Measurements from ENCODE around the gene JUN. TPM values are rescaled to one million over a fixed set of nuclear protein-coding genes. Genes with fewer than 3 reads are reported as not detected.

Gene JUN
- total and polyA plus RNA-seq, 2 of the 4 experiments (the other 2 are of a cell fraction), result 46.6 to 89.1 TPM

DNA sequence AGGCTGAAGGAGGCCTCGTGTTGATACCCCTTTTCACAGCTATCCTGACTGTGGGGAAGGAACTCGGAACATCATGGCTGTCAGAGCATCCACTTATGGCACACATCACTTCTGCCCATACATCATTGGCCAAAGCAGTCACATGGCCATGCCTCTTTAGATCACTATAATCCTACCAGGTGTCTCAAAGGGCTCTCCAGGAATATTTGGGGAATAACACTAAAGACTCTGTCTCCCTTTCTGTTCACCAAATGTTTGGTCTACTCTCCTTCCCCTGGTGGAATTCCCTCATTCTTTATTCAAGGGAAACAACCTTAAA is 3.0 kb upstream of the JUN start:
- intact Hi-C loops (cut with micrococcal nuclease), result loop anchor here (5.0 to 10.0 kb wide), 2 partner anchors 290 to 648 kb away; no protein-coding TSS in a partner anchor

More for the DNA sequence above, 3.0 kb upstream of the JUN start:
- Histone ChIP-seq H3K56ac (ENCODE audit: extremely low read depth, insufficient read depth, low read length) (no peak overlapping the region), H4K8ac (ENCODE audit: low read depth in 2 of 2, low read length in 2 of 2) (peak overlapping the region in 1 of 2 experiments; percentile 36; a peak in 2 of 4 replicates), H3K27ac (ENCODE audit: insufficient read depth, low read length) (peak overlapping the region; percentile 59; the same call in 1 of the 2 replicates), H4K5ac (ENCODE audit: low read depth, low read length) (peak overlapping the region; percentile 59), H2AK5ac (ENCODE audit: low read depth, low read length) (peak overlapping the region; percentile 94; the same call in 1 of the 2 replicates), H3K4ac (ENCODE audit: low read depth, low read length) (peak overlapping the region; percentile 84), H4K20me1 (ENCODE audit: insufficient read depth, low read length) (peaks cover 20% of the 10 kb centered on the region), H3K4me2 (ENCODE audit: low read depth, low read length) (no peak overlapping the region), H4K91ac (ENCODE audit: insufficient read depth, low read depth, low read length) (peak overlapping the region; percentile 61), H2BK15ac (ENCODE audit: low read depth, low read length) (peak overlapping the region; percentile 69; the same call in 2 of the 3 replicates), H3K9me3 (ENCODE audit: control insufficient read depth, insufficient read depth, low read length) (no peaks in the 10 kb centered on the region), H3K79me1 (ENCODE audit: low read depth in 1 of 2, low read length in 2 of 2) (no peaks in the 10 kb centered on the region), H2AK9ac (replicated peaks; ENCODE audit: low read depth, low read length, poor library complexity) (peak overlapping the region; percentile 80), H3K4me3 (ENCODE audit: insufficient read depth, low read depth, low read length) (no peak overlapping the region), H3K4me1 (ENCODE audit: control insufficient read depth, insufficient read depth, low read length) (peaks cover 8% of the 10 kb centered on the region), H3K36me3 (ENCODE audit: control insufficient read depth, insufficient read depth, low read length) (peaks cover 10% of the 10 kb centered on the region), H3K18ac (ENCODE audit: low read depth, low read length) (peak overlapping the region; percentile 73; the same call in 1 of the 2 replicates), H2BK120ac (ENCODE audit: low read depth, low read length) (peak overlapping the region; percentile 76), H3K23ac (ENCODE audit: low read depth, low read length) (peak overlapping the region; percentile 62; the same call in 1 of the 2 replicates), H2BK20ac (ENCODE audit: low read depth, low read length) (peak overlapping the region; percentile 80; the same call in 1 of the 2 replicates), H3K9me1 (ENCODE audit: insufficient read depth, low read length) (peaks cover 3% of the 10 kb centered on the region; the same call in 1 of the 2 replicates), H3K14ac (replicated peaks; ENCODE audit: low read depth, low read length) (peak overlapping the region; percentile 66), H2BK5ac (ENCODE audit: low read depth, low read length, poor library complexity, severe bottlenecking) (no peak overlapping the region), H3K27me3 (ENCODE audit: control insufficient read depth, insufficient read depth, low read length) (no peaks in the 10 kb centered on the region), H2AFZ (replicated peaks; ENCODE audit: low read length, poor library complexity) (peak overlapping the region; percentile 70), H3K9ac (ENCODE audit: low read depth, low read length) (no peak overlapping the region)
- POLR2A ChIA-PET (ENCODE audit: unreplicated experiment), result no interaction called here
- in situ Hi-C loops (cut with MboI; ENCODE audit: low sequenced_read_pairs) (loop anchor here (5.0 to 25.0 kb wide), 3 partner anchors 500 to 970 kb away; partner anchors contain the start of gene FGGY), dilution Hi-C loops (cut with HindIII; ENCODE audit: low sequenced_read_pairs, unreplicated experiment) (no loop called here)
- BruUV-seq (replicated peaks), result no TSS peak
- TF ChIP-seq, protein P1, sequence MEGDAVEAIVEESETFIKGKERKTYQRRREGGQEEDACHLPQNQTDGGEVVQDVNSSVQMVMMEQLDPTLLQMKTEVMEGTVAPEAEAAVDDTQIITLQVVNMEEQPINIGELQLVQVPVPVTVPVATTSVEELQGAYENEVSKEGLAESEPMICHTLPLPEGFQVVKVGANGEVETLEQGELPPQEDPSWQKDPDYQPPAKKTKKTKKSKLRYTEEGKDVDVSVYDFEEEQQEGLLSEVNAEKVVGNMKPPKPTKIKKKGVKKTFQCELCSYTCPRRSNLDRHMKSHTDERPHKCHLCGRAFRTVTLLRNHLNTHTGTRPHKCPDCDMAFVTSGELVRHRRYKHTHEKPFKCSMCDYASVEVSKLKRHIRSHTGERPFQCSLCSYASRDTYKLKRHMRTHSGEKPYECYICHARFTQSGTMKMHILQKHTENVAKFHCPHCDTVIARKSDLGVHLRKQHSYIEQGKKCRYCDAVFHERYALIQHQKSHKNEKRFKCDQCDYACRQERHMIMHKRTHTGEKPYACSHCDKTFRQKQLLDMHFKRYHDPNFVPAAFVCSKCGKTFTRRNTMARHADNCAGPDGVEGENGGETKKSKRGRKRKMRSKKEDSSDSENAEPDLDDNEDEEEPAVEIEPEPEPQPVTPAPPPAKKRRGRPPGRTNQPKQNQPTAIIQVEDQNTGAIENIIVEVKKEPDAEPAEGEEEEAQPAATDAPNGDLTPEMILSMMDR (conservative IDR thresholded peaks at IDR 0.05; ENCODE audit: low read depth, low read length), result no peak
- TF ChIP-seq BHLHE40 (IDR thresholded peaks at IDR 0.05; ENCODE audit: low read depth, low read length) (no peak), MAZ (IDR thresholded peaks at IDR 0.05; ENCODE audit: borderline replicate concordance, low read depth, low read length) (no peak), SMC3 (IDR thresholded peaks at IDR 0.05; ENCODE audit: low read depth, low read length) (no peak), POLR2A (IDR thresholded peaks at IDR 0.05; ENCODE audit: low read depth, low read length) (no peak), CEBPB (IDR thresholded peaks at IDR 0.05; ENCODE audit: low read depth, low read length) (no peak)
- TF ChIP-seq, protein P2, sequence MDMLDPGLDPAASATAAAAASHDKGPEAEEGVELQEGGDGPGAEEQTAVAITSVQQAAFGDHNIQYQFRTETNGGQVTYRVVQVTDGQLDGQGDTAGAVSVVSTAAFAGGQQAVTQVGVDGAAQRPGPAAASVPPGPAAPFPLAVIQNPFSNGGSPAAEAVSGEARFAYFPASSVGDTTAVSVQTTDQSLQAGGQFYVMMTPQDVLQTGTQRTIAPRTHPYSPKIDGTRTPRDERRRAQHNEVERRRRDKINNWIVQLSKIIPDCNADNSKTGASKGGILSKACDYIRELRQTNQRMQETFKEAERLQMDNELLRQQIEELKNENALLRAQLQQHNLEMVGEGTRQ (IDR thresholded peaks at IDR 0.05; ENCODE audit: low read depth, low read length), result no peak; the same call in 1 of the 2 replicates
- TF ChIP-seq, protein P3, sequence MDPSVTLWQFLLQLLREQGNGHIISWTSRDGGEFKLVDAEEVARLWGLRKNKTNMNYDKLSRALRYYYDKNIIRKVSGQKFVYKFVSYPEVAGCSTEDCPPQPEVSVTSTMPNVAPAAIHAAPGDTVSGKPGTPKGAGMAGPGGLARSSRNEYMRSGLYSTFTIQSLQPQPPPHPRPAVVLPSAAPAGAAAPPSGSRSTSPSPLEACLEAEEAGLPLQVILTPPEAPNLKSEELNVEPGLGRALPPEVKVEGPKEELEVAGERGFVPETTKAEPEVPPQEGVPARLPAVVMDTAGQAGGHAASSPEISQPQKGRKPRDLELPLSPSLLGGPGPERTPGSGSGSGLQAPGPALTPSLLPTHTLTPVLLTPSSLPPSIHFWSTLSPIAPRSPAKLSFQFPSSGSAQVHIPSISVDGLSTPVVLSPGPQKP (IDR thresholded peaks at IDR 0.05; ENCODE audit: borderline replicate concordance, low read depth, low read length), result no peak
- WGBS, 2 experiments (ENCODE audit: extremely low coverage in 2 of 2, insufficient read length in 1 of 2), result no CpG with 5 or more reads among the region's 2 CpGs
- ATAC-seq (ENCODE audit: low read depth) (no peak), DNase-seq (no peak)
- CTCF ChIA-PET, result no interaction called here

All from IMR-90 (cell line).